ENCODE results near the gene CDH23.

Gene CDH23

GRCh38 chr10:71517298-71518169, 120.8 kb downstream of the CDH23 start:
- no peak for DNase-seq

- no peak for DNase-seq
Measured at GRCh38 chr10:71520042-71520441, 123.3 kb downstream of the CDH23 start.

DNA sequence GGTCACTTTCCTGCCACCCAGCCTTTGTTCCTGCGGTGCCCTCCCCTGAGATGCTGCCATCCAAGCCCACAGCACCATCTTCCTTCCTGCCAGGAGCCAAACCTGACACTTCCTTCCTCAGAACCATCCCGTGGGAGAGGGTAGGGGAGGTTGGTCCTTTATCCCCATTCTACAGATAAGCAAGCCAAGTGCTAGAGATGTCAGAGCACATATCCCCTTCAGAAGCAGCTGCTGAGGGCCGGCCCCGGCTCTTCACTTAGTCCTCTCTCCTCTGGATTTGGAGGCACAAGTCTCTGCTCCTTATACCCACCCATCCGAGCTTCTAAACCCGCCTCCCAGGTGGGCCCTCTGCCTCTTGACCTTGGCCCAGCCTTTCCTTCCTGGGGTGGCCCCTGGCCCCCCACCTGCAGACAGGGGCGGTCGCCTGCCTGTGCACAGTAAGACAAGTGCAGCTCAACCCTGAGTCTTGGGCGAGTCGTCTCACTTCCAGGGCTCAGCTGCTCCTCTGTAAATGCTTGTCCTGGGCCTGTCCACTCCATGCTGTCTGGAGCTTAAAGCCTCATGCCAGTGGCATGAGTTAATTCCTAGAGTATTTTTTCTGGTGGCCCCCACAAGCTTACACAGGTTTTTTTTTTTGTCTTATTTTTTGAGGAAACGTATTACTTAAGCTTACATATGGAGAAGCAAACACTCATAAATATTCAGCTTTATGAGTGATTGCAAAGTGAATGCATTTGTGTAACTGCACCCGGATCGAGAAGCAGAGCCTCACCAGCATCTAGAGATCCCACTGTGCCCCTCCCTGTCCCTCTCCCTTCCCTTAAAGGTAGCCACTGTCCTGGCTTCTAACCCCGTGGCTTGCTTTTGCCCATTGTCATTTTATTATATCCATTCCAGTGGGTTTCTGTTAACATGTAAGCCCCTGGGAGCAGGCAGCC, 125.1 kb downstream of the CDH23 start:
- DNase-seq: no peak

- no peak for DNase-seq
Measured at GRCh38 chr10:71522442-71523144, 125.9 kb downstream of the CDH23 start.

GRCh38 chr10:71523756-71524155, 127.0 kb downstream of the CDH23 start:
- no peak for DNase-seq

DNA sequence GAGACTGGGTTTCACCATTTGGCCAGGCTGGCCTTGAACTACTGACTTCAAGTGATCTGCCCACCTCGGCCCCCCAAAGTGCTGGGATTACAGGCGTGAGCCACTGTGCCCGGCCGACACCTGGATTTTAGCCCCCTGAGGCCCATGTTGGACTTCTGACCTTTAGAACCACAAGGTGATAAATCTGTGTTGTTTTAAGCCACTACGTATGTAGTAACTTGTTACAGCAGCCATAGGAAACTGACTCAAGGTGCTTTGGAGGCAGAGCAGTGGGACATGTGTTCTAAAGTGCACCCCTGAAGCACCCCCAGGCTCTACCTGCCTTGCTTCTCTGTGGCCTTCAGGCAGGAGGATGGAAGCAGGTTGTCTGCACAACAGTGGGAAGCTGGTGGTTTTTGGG, 128.4 kb downstream of the CDH23 start:
- DNase-seq: no peak

GRCh38 chr10:71525721-71526120, 129.0 kb downstream of the CDH23 start:
- DNase-seq: no peak

DNA sequence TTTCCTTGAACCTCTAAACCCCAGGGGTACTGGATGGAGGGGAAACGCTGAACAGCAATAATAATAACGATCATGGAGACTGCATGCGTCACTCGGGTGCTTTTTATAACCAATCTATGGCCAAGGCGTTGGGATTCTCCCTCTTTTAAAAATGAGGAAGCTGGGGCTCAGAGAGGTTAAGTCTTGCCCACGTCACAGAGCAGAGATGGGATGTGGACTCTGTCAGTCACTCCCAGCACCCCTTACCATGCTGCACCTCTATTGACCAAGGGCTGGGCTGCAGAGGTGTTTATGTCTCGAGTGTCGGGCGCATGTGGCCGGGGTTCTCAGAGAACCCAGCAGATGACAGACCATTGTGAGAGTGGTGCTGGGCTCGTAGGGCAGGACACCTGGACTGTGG, 129.9 kb downstream of the CDH23 start:
- DNase-seq: no peak

DNA sequence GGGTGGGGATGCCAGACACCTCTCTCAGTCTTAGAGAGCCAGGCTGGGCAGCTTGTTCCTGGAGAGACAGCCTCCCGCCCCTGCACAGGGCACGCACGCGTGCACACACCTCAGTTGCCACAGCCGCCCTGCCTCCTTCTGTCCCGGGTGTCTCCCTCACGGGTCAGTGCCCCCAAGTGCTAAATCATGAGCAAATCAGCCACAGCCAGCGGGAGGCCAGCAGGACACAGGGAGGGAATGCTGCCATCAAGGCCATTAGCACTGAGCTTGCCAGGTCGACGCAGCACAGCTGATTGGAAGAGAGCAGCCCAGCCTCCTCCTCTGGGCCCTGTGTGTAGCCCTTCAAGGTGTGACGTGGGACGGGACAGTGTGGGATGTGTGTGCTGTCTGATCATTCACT, 130.4 kb downstream of the CDH23 start:
- no peak for DNase-seq

DNA sequence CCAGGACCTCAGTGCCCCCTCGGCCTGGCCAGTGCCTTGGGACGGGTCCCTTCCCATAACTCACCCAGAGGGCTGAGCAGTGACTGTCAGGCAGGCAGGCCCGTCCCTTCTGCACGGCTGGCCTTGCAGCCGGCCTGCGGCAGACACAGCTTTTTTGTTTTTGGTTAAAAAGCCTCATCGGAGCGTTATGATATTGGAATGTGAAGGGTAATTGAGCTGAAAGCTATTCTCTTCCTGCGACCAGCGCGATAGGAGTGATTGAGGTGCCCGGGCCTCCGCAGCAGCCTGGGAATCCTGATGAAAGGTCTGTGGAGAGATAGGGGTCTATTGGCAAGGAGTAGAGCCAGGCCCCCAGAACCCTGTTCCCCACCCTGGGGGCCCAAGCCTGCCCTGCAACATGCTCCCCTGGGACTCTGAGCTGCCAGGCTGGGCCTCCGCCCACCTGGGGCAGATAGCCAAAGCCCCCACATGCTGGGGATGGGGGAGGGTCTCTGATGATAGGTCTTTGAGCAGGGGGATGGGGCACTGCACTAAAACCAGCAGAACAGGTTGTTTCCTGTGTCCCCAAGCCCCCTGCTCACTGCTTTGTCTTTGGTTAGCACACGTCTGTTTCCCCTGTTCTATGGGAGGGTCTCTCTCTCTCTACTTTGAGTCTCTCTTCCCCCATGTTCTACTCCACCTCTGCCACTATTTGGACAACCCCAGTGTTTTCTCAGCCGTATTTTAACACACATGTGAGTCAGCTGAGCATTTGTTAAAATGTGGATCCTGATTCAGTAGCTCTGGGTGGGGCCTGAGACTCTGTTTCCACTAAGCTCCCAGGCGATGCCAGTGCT, 131.9 kb downstream of the CDH23 start:
- no peak for DNase-seq

GRCh38 chr10:71529207-71529827, 132.6 kb downstream of the CDH23 start:
- no peak for DNase-seq

GRCh38 chr10:71530781-71531180, 134.1 kb downstream of the CDH23 start:
- no peak for DNase-seq

GRCh38 chr10:71531485-71532446, 135.0 kb downstream of the CDH23 start:
- DNase-seq: no peak

GRCh38 chr10:71532878-71533277, 136.2 kb downstream of the CDH23 start:
- no peak for DNase-seq

- no peak for DNase-seq
Measured at GRCh38 chr10:71533936-71534335, 137.2 kb downstream of the CDH23 start.

GRCh38 chr10:71534568-71535194, 138.0 kb downstream of the CDH23 start:
- DNase-seq: no peak

DNA sequence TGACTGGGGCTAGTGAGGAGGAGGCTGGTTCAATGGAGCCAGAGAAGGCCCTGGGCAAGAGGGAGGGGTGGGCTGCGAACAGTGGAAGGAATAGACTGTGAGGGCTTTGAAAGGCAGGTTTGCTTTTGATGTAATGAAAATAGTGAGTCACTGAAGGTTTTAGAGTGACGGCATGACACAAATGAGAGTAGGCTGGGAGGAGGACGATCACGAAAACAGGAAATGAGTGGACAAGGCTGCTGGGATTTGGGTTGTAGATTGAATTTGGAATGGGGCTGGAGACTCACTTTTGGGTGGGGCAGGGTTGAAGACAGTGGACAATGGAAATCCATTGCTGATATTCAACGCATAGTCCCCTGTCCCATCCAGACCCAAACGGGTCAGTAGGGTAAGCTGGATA, 139.6 kb downstream of the CDH23 start:
- no peak for DNase-seq

DNA sequence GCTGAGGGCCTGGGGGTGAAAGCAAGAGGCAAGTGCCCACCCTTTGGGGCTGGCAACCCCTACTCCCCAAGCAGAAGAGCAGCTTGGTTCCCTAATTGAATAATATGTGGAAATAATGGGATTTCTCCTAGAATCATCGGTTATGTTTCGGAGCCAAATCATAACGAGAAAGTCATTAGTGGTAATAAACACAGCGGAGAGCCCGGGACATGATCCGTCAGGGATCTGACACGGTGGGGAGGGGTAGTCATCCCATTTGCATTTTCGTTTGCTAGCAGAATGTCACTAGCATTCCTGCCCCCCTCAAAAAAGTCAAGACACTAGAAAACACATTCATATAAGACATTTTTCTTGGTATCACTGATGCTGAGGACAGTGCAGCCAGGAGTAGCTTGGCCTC, 140.4 kb downstream of the CDH23 start:
- no peak for DNase-seq

DNA sequence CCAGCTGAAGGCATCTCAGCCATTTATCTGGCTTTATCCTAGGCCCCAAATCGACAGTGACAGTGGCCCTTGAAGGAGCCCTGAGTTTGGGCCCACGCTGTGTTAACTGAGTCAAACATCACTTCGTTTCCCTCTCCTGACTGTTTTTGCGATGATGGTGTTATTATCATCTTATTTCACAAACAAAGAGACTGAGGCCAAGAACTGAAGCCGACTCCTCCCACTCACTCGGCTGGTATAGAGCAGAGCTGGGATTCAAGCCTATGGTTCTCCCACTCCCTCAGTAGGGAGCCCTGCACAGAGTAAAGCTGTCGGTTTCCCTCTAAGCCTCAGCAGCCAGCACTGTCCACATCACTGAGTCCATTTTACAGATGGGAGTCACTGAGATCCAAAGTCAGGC, 141.0 kb downstream of the CDH23 start:
- DNase-seq: no peak

All from activated gamma-delta T cell treated with Interleukin-2 at 50 U/mL for 16 hours (primary cell).